Muscle of leg (tissue), 11 donors: ENCODE results near the gene MPC2. TPM values are rescaled to one million over a fixed set of nuclear protein-coding genes. Genes with fewer than 3 reads are reported as not detected.
"Not testable (repeated sequence)": the region's sequence is repeated elsewhere in the genome, so short reads cannot be mapped to it uniquely, and the experiment has no call there.

Source experiments
- DNase-seq: peaks from one replicate; pipeline ENCODE4 v3.0.0; 2013
- H3K27ac ChIP-seq: one replicate; pipeline ENCODE4 v1.5.1; 2013; ENCODE audit warnings: mild to moderate bottlenecking, low read length, control low read depth
- H3K27me3 ChIP-seq: one replicate; pipeline ENCODE4 v1.6.1; 2013; ENCODE audit warnings: low read length; ENCODE audit not compliant: control insufficient read depth, insufficient read depth
- H3K36me3 ChIP-seq: one replicate; pipeline ENCODE4 v1.6.1; 2013; ENCODE audit warnings: low read length; ENCODE audit not compliant: control insufficient read depth, insufficient read depth
- H3K4me1 ChIP-seq: one replicate; pipeline ENCODE4 v1.6.1; 2013; ENCODE audit warnings: low read length; ENCODE audit not compliant: control insufficient read depth, insufficient read depth
- H3K4me3 ChIP-seq: one replicate; pipeline ENCODE4 v1.5.1; 2013; ENCODE audit warnings: low read length, control low read depth
- H3K9me3 ChIP-seq: replicated peaks from 2 replicates; pipeline ENCODE4 v1.6.1; 2013; ENCODE audit warnings: low read depth, low read length; ENCODE audit not compliant: control insufficient read depth
- WGBS: methylation state at CpG from one replicate; pipeline ENCODE4 v1.1.5; 2013; ENCODE audit warnings: missing lambda C conversion rate; ENCODE audit not compliant: insufficient coverage; 5-methylcytosine and 5-hydroxymethylcytosine counted together
- polyA plus RNA-seq, 8 donors: library from polyadenylated mRNA; unstranded; fragments of 120-200 nt; gene quantifications; one replicate each; pipeline versions ENCODE4 v1.2.1 to v1.2.3, GENCODE V29; 2013; ENCODE audit warnings: inconsistent platforms in 1 of 8, low replicate concordance in 1 of 8; ENCODE audit not compliant: insufficient read length in 8 of 8, insufficient read depth in 1 of 8
- total RNA-seq: library from RNA; stranded (reverse); fragments of 120-200 nt; gene quantifications from one replicate; pipeline ENCODE4 v1.2.4, GENCODE V29; 2013

The MPC2 gene
- total and polyA plus RNA-seq, 9 donors: 63.0 to 78.0 (median 67.7) TPM

DNA sequence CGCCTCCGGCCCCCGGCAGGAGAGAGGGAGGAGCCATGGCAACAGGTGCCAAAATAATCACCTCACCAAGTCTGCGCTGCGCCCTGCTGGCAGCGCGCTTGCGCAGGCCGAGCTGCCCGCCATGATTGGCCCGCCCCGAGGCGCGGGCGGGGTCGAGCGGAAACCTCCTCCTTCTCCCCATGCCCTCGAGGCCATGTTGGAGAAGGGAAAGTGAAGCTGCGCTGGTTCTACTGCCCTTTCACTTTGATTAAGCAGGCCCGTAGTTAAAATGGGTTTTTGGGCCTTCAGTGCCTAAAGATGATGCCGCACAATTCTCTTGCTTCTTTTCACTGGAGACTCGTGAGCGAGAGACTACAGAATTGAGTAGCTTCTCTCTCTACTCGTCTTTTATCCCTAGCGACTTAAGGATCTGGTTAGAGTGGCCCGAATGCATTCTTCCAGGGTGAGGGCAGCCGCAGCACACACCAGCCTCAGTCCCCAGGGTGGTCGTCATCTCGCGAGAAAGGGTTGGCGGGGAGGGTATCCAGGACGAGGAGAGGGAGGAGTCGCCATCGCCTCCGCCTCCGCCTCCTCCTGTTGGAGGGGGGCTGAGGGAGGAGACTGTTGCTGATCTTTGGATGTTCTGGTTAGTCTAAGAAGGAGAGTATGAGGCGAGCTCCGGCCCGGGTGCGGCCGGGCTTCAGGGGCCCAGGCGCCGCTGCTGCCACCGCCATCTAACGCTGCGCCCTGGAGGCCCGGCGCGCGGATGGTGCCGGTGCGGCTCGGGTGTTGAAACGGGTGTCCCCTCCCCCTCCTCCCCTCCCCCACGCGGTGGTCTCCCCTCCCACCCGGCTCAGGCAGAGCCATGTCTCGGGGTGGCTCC lies 573 bp downstream of the MPC2 start, which contains the start of gene DCAF6:
Gene DCAF6 (plus strand): TSS at position 616 of the 862 bp plus-strand sequence. CDS start 229 bp downstream, at position 845.
- DNase-seq: peak; percentile 100
- 0% methylated on average over 20 of the region's 58 CpGs for WGBS
- Histone ChIP-seq H3K4me3 (peak within 1 kb of the TSS; percentile 74), H3K9me3 (no peaks in the 10 kb centered on the region), H3K36me3 (no peaks in the 10 kb centered on the region), H3K27me3 (no peaks in the 10 kb centered on the region), H3K4me1 (peaks cover 2% of the 10 kb centered on the region), H3K27ac (peak within 1 kb of the TSS; percentile 98)

DNA sequence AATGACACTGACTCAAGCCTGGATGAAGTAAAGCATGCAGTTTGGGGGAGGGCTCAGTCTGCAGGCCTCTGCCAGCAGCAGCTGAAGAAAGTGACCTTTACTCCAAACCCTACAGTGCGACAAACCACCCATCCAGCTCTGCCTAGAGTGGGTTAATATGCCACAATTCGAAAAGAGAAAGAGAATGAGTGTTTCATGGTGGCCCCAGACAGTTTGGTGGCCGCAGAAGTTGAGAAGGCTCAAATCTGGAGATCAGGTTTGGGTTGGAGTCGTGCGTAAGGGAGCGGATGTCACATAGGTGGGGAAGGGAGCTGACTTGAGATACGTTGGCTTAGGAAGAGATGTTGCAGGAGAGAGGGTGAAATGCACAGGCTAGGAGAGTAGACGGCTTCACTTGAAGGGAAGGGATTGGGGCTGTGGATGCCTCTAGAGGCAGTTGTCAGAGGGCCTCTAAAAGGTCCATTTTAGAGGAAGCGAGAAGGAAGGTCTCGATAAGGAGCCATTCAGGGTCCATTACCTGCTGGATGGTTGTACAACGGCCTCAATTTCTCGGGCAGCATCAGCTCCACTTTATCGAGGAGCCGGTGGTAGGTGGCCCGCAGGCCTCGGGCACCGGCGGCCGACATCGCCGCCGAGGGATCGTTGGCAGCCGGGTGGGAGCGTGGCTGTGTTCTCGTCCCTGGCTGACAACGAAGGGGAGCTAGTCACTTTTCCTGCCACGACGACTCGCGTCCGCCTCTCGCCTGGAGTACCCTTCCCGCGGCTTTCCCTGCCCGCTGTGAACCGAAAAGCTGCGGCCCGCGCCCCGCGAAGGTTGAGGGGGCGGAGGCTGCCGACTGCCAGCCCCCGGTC lies 1.4 kb downstream of the MPC2 start:
- Histone ChIP-seq H3K36me3 (no peaks in the 10 kb centered on the region), H3K27ac (peak overlapping the region; percentile 97), H3K27me3 (no peaks in the 10 kb centered on the region), H3K9me3 (no peaks in the 10 kb centered on the region), H3K4me1 (peaks cover 2% of the 10 kb centered on the region), H3K4me3 (peak overlapping the region; percentile 74)
- DNase-seq: peak; percentile 65
- WGBS: under 1% methylated on average over 32 of the region's 45 CpGs

DNA sequence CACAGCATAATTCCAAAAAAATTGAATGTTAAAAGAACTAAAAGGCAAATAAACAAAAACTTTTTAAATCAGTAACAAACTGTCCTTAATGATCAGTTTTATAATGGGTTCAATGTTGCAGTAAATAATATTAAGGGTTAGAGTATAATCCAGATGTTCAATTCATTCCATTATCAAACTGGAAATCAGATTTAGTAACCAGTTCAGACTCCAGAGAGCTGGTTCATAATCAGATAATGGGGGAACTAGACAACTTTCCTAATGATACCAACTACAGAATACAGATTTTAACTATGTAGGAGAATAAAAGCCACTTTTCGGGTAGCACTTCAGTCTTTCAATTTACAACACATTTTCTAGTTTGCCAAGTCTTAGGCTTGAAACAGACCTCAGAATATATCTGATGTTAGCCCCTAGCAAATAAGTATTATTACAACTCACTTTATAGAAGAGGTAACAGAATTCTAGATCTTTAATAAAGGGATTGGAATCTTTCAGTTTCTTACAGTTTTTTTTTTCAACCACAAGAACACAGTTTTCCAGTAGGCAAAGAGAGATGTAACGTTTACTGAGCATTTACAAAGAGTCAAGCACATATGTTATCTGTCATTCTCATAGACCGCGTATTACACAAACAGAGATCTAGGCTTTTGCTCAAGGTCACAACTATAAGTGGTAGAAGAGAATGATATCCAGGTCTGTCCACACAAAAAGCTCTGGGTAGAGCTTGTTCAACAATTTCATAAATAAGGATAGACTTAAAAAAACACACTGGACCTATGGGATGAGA lies 2.3 kb downstream of the MPC2 start:
- Histone ChIP-seq H3K27me3 (no peaks in the 10 kb centered on the region), H3K4me1 (peaks cover 2% of the 10 kb centered on the region), H3K36me3 (no peaks in the 10 kb centered on the region), H3K4me3 (peak overlapping the region; percentile 74), H3K9me3 (no peaks in the 10 kb centered on the region), H3K27ac (peak overlapping the region; percentile 97)
- DNase-seq: peak; percentile 67
- WGBS: no CpG with 5 or more reads among the region's 4 CpGs

DNA sequence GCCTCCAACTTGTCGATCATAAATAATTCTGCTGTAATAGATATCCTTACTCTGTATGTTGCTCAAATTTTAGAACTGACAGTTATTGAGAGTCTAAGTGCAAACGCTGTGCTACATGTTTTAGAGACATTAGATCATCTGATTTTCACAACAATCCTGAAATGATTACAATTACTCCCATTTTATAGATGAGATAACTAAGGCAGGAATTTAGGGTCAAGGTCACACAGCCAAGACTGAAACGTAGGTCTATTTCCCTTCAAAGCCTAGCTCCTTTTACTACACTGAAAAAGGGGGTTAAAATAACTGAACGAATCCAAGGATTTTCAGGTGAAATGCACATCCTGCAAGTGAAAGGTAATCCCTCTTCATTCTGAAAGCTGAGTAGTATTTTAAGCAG lies 3.1 kb downstream of the MPC2 start:
- Histone ChIP-seq H3K36me3 (no peaks in the 10 kb centered on the region), H3K4me1 (peaks cover 2% of the 10 kb centered on the region), H3K9me3 (no peaks in the 10 kb centered on the region), H3K4me3 (no peak overlapping the region), H3K27me3 (no peaks in the 10 kb centered on the region), H3K27ac (no peak overlapping the region)
- WGBS: no CpG with 5 or more reads among the region's 4 CpGs
- DNase-seq: no peak

DNA sequence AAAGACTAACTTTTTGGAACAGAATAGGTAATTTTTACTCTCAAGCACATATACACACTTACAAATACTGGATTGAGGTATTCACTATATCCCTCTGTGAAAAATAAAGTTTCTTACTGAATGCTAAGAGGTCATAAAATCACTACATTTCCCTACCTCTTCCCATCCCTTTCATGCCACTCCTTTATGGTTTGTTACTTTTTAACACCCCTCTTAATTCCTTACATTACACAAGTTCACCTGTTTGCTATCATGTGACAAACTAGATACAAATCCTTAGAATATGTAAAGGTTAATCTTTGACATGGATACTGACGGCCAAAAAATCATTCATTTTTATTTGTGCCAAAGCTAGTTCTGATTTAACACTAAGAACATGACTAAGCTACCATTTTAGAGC lies 7.1 kb downstream of the MPC2 start:
- no peaks in the 10 kb centered on the region for H3K36me3 ChIP-seq
- no peak overlapping the region for H3K27ac ChIP-seq
- no CpG with 5 or more reads among the region's 1 CpG for WGBS

DNA sequence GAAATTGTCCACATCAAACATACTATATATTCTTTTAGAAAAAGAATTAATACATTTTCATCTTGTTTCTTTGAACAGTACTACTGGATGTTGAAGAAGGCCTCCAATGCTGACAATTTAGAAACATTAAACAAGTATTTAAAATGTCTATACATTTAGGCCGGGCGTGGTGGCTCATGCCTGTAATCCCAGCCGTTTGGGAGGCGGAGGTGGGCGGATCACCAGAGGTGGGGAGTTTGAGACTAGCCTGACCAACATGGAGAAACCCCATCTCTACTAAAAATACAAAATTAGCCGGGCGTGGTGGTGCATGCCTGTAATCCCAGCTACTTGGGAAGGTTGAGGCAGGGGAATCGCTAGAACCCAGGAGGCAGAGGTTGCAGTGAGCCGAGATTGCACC lies 8.0 kb downstream of the MPC2 start:
- H3K27ac ChIP-seq, H3K9me3 ChIP-seq, DNase-seq, H3K36me3 ChIP-seq, H3K4me3 ChIP-seq, H3K4me1 ChIP-seq, H3K27me3 ChIP-seq: not testable (repeated sequence)
- 90% methylated on average over 2 of the region's 9 CpGs for WGBS

More for the DNA sequence above, 7.1 kb downstream of the MPC2 start:
- H3K4me1 ChIP-seq: peaks cover 2% of the 10 kb centered on the region
- H3K4me3 ChIP-seq: no peak overlapping the region
- no peaks in the 10 kb centered on the region for H3K9me3 ChIP-seq
- no peaks in the 10 kb centered on the region for H3K27me3 ChIP-seq
- no peak for DNase-seq

DNA sequence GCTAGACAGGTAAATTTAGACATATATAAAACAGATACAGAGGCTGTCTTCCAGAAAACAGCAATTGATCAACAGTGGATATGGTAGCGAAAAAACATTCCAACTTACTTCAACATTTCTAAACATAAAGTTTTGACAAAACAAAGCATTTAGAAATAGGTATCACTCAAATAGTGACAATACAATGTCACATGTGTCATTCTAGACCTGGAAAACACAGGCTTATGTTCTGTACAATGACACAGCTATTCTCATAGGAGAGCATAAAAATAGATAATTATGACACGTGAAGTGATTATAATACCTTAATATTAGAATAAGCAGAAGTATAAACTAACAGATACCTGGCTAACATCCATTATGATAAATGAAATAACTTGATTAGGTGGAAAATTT lies 8.4 kb downstream of the MPC2 start:
- H3K27me3 ChIP-seq: no peaks in the 10 kb centered on the region
- no peak overlapping the region for H3K4me3 ChIP-seq
- no peaks in the 10 kb centered on the region for H3K9me3 ChIP-seq
- peaks cover 2% of the 10 kb centered on the region for H3K4me1 ChIP-seq
- no peak overlapping the region for H3K27ac ChIP-seq
- H3K36me3 ChIP-seq: no peaks in the 10 kb centered on the region
- no peak for DNase-seq
- WGBS: no CpG with 5 or more reads among the region's 2 CpGs

DNA sequence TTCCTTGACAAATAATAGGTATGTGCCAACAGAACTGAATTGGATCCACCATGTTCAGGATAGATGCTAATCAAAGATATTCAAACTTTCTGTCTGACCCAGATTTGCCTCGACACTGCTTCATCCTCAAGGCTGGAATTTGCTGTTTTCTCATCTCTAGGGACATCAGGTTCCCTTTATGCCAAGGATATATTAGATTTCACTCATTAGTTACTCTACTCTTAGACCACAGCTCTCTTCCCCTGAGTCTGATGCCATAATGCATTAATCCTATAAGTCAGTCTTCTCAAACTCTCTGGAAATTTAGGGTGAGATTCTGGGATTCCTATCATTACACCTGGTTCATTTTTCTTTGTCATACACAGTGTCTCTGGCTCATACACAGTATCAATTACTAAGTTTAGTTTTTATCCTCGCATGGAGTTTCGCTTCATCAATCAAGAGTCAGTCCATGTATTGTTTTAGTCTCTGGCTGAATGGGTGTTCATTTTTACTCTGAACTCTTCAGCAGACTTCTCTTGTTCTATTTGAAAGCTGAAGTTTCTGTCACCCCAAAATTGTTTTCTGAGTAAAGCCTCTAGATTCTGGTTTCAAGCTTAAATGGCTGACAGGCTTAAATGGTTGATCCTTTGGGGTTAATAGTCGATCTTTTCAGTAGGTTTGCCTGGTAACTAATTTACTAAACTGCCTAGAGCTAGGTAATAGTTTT lies 9.7 kb downstream of the MPC2 start:
- H3K27me3 ChIP-seq: no peaks in the 10 kb centered on the region
- no peak overlapping the region for H3K27ac ChIP-seq
- H3K4me1 ChIP-seq: peaks cover 2% of the 10 kb centered on the region
- DNase-seq: no peak
- H3K4me3 ChIP-seq: no peak overlapping the region
- H3K9me3 ChIP-seq: no peaks in the 10 kb centered on the region
- 33% methylated on average over 1 of the region's 4 CpGs for WGBS
- H3K36me3 ChIP-seq: no peaks in the 10 kb centered on the region

DNA sequence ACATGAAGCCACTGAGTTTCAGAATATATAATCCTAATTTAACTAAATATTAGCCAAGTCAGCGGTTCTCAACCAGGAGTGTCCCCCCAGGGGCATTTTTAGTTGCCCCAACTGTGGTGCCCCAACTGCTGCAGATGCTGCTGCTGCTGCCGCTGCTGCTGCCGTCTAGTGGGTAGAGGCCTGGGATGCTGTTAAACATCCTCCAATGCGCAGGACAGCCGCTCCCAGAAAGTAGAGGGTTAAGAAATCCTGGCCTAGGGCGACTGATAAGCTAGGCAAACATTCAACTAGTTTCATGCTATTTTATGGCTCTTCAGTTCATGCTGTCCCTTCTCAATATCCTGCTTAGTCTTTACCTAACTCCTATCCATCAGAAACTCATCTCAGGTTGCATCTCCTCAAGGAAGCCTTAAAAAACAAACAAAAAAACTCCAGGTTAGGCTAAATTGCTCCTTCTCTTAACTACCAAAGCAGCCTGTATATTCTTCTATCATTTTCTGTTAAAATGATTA lies 10.3 kb downstream of the MPC2 start:
- no peaks in the 10 kb centered on the region for H3K27me3 ChIP-seq
- WGBS: 25% methylated on average over 1 of the region's 6 CpGs
- H3K4me3 ChIP-seq: no peak overlapping the region
- H3K36me3 ChIP-seq: no peaks in the 10 kb centered on the region
- peaks cover 2% of the 10 kb centered on the region for H3K4me1 ChIP-seq
- no peak for DNase-seq
- H3K27ac ChIP-seq: no peak overlapping the region
- no peaks in the 10 kb centered on the region for H3K9me3 ChIP-seq
